Esophagus muscularis mucosa (tissue), 4 donors: ENCODE results near the gene HK1. TPM values are rescaled to one million over a fixed set of nuclear protein-coding genes. Genes with fewer than 3 reads are reported as not detected.

Source experiments
- DNase-seq: peaks from one replicate; pipeline ENCODE4 v3.0.0-alpha.2; 2017; ENCODE audit errors: extremely low spot score
- H3K27ac ChIP-seq, 4 donors: fragments of 200-600 bp; sonication (generic); replicated peaks in 1 of 4; 1 replicate in 3 of 4; 2 replicates in 1 of 4; pipeline ENCODE4 v1.5.1; 2016 to 2019; ENCODE audit warnings: mild to moderate bottlenecking in 1 of 4
- H3K27me3 ChIP-seq, 4 donors: fragments of 200-600 bp; sonication (generic); one replicate each; pipeline versions ENCODE4 v1.5.1 to v1.6.0; 2016 to 2019
- H3K36me3 ChIP-seq, 4 donors: fragments of 200-600 bp; sonication (generic); one replicate each; pipeline ENCODE4 v1.5.1; 2016 to 2019
- H3K4me1 ChIP-seq, 4 donors: fragments of 200-600 bp; sonication (generic); one replicate each; pipeline ENCODE4 v1.5.1; 2016 to 2019
- H3K4me3 ChIP-seq, 4 donors: fragments of 200-600 bp; sonication (generic); 1 replicate in 2 of 4; 2 replicates in 2 of 4; pipeline ENCODE4 v1.5.1; 2016 to 2019; ENCODE audit warnings: mild to moderate bottlenecking in 4 of 4, moderate library complexity in 1 of 4
- H3K9me3 ChIP-seq, 4 donors: fragments of 200-600 bp; sonication (generic); 1 replicate in 3 of 4; 2 replicates in 1 of 4; pipeline ENCODE4 v1.5.1; 2016 to 2019
- CTCF ChIP-seq, 3 experiments: fragments of 200-600 bp in 2 of 3; fragments of 450-650 bp in 1 of 3; sonication (generic) in 2 of 3; IDR thresholded peaks; one replicate each; pipeline ENCODE4 v1.5.1; 2017 to 2019; ENCODE audit warnings: antibody characterized with exemption in 3 of 3, mild to moderate bottlenecking in 2 of 3, moderate library complexity in 1 of 3
- EP300 ChIP-seq: sonication (generic); formaldehyde crosslinking; IDR thresholded peaks from one replicate; pipeline ENCODE4 v1.6.1; 2017; ENCODE audit warnings: antibody characterized with exemption
- POLR2A ChIP-seq: fragments of 450-650 bp; IDR thresholded peaks from one replicate; pipeline ENCODE4 v1.6.1; 2017; ENCODE audit warnings: antibody characterized with exemption, moderate library complexity, mild to moderate bottlenecking, low read depth
- POLR2AphosphoS5 ChIP-seq, 2 donors: sonication (generic); formaldehyde crosslinking; IDR thresholded peaks; one replicate each; pipeline ENCODE4 v1.6.1; 2017; ENCODE audit warnings: antibody characterized with exemption in 2 of 2
- WGBS: methylation state at CpG from one replicate; pipeline ENCODE4 v1.1.5; 2018; 5-methylcytosine and 5-hydroxymethylcytosine counted together
- intact Hi-C: fragments of 100-400 bp; cut with DNase I; formaldehyde crosslinking; loops from one replicate; pipeline ENCODE4 v1.15.1; 2023
- total RNA-seq, 4 donors: library from RNA; depleted of rRNA; stranded (reverse); fragments of >200 nt; gene quantifications; one replicate each; pipeline versions ENCODE4 v1.1.0 to v1.2.1, GENCODE V29; 2016

HK1 gene
- total RNA-seq, 4 donors from 2014 or later = 114 to 188 (median 151) TPM

- H3K9me3 ChIP-seq = no peaks in the 10 kb centered on the region
- H3K27ac ChIP-seq = peak overlapping the region; percentile 88 to 98 (median 96)
- peak in 1 of 3 experiments; percentile 8 for TF ChIP-seq CTCF (IDR thresholded peaks at IDR 0.05)
- TF ChIP-seq POLR2A = no peak
- no peaks in the 10 kb centered on the region for H3K36me3 ChIP-seq
- peaks cover 38 to 60% (median 48%) of the 10 kb centered on the region in 4 donors for H3K4me1 ChIP-seq
- DNase-seq = peak; percentile 96
- peaks cover 0 to 3% (median 0%) of the 10 kb centered on the region in 4 donors for H3K27me3 ChIP-seq
- intact Hi-C loops = loop anchor here (5.0 kb wide), 2 partner anchors 64 to 81 kb away; no protein-coding TSS in a partner anchor
- H3K4me3 ChIP-seq = peak overlapping the region; percentile 78 to 99 (median 89)
- 41% methylated on average over 4 of the region's 90 CpGs for WGBS
These were observed 40.0 kb downstream of the HK1 start for GRCh38 chr10:69318106-69318866.

- peak overlapping the region; percentile 78 to 99 (median 89) for H3K4me3 ChIP-seq
- intact Hi-C loops = loop anchor here (5.0 kb wide), 2 partner anchors 63 to 82 kb away; no protein-coding TSS in a partner anchor
- peaks cover 45 to 67% (median 56%) of the 10 kb centered on the region in 4 donors for H3K4me1 ChIP-seq
- peak; percentile 96 for DNase-seq
- peaks cover 0 to 3% (median 0%) of the 10 kb centered on the region in 4 donors for H3K27me3 ChIP-seq
- peak; percentile 83 to 95 for TF ChIP-seq POLR2AphosphoS5 (IDR thresholded peaks at IDR 0.05)
- peak; percentile 19 for TF ChIP-seq EP300
- no peak for TF ChIP-seq CTCF (IDR thresholded peaks at IDR 0.05)
- TF ChIP-seq POLR2A = peak; percentile 96
- H3K9me3 ChIP-seq = no peaks in the 10 kb centered on the region
- peak overlapping the region; percentile 88 to 98 (median 96) for H3K27ac ChIP-seq
- H3K36me3 ChIP-seq = no peaks in the 10 kb centered on the region
- WGBS = under 1% methylated on average over 47 of the region's 73 CpGs
These were observed 40.8 kb downstream of the HK1 start for GRCh38 chr10:69318867-69319727.

GRCh38 chr10:69319841-69320316 lies 41.6 kb downstream of the HK1 start:
- Histone ChIP-seq H3K36me3 (no peaks in the 10 kb centered on the region), H3K27me3 (peaks cover 0 to 3% (median 0%) of the 10 kb centered on the region in 4 donors), H3K4me1 (peaks cover 51 to 74% (median 64%) of the 10 kb centered on the region in 4 donors), H3K9me3 (no peaks in the 10 kb centered on the region), H3K4me3 (peak overlapping the region; percentile 78 to 99 (median 89)), H3K27ac (peak overlapping the region; percentile 88 to 98 (median 96))
- no peak for DNase-seq
- WGBS = 47% methylated on average over 9 of the region's 9 CpGs
- intact Hi-C loops = loop anchor here (5.0 kb wide), 2 partner anchors 62 to 83 kb away; no protein-coding TSS in a partner anchor
- TF ChIP-seq POLR2A = no peak
- no peak for TF ChIP-seq POLR2AphosphoS5 (IDR thresholded peaks at IDR 0.05)
- no peak for TF ChIP-seq EP300
- no peak for TF ChIP-seq CTCF (IDR thresholded peaks at IDR 0.05)

- TF ChIP-seq CTCF (IDR thresholded peaks at IDR 0.05) = no peak
- no peak for TF ChIP-seq EP300
- no peak for TF ChIP-seq POLR2AphosphoS5 (IDR thresholded peaks at IDR 0.05)
- no peak for TF ChIP-seq POLR2A
- peak overlapping the region; percentile 78 to 99 (median 89) for H3K4me3 ChIP-seq
- WGBS = 54% methylated on average over 3 of the region's 3 CpGs
These were observed 42.2 kb downstream of the HK1 start for GRCh38 chr10:69320521-69320920.

More at GRCh38 chr10:69320521-69320920, 42.2 kb downstream of the HK1 start:
- peak overlapping the region; percentile 88 to 98 (median 96) for H3K27ac ChIP-seq
- H3K27me3 ChIP-seq = peaks cover 0 to 3% (median 0%) of the 10 kb centered on the region in 4 donors
- no peaks in the 10 kb centered on the region for H3K36me3 ChIP-seq
- H3K9me3 ChIP-seq = no peaks in the 10 kb centered on the region
- no peak for DNase-seq
- peaks cover 53 to 75% (median 70%) of the 10 kb centered on the region in 4 donors for H3K4me1 ChIP-seq
- intact Hi-C loops = no loop called here
